ENCODE results near the gene NUBP1. TPM values are rescaled to one million over a fixed set of nuclear protein-coding genes. Genes with fewer than 3 reads are reported as not detected.
A peak's percentile ranks its signal among the peaks of the same experiment; 100 is the strongest.

NUBP1 gene
- total RNA-seq, 1 donor from 2014 or later, result 32.9 TPM

DNA sequence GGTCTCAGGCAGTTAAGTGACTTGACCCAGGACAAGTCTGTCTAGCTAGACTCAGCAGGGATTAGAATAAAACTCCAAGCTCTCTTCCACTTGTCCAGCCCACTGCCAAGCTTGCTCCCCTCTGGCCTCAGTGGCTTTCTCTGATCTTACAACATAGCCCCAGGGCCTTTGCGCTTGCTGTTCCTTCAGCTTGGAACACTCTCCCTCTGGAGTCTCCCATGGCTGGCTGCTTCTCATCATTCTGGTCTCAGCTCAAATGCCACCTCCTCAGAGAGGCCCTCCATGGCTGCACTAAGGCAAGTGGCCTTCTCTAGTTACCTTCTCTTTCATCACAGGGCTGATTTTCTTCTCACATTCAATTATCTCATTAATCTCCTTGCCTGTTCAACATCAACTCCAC lies 73.9 kb downstream of the NUBP1 start:
- no peaks in the 10 kb centered on the region for H3K36me3 Mint-ChIP-seq (ENCODE audit: low read depth)
- no peak overlapping the region for H3K27ac Mint-ChIP-seq (ENCODE audit: unreplicated experiment)
- peaks cover 5% of the 10 kb centered on the region for H3K4me1 Mint-ChIP-seq
- H3K4me3 Mint-ChIP-seq, result peak overlapping the region; percentile 56
- H3K27me3 Mint-ChIP-seq (ENCODE audit: low read depth), result no peaks in the 10 kb centered on the region
- TF ChIP-seq, protein P1, sequence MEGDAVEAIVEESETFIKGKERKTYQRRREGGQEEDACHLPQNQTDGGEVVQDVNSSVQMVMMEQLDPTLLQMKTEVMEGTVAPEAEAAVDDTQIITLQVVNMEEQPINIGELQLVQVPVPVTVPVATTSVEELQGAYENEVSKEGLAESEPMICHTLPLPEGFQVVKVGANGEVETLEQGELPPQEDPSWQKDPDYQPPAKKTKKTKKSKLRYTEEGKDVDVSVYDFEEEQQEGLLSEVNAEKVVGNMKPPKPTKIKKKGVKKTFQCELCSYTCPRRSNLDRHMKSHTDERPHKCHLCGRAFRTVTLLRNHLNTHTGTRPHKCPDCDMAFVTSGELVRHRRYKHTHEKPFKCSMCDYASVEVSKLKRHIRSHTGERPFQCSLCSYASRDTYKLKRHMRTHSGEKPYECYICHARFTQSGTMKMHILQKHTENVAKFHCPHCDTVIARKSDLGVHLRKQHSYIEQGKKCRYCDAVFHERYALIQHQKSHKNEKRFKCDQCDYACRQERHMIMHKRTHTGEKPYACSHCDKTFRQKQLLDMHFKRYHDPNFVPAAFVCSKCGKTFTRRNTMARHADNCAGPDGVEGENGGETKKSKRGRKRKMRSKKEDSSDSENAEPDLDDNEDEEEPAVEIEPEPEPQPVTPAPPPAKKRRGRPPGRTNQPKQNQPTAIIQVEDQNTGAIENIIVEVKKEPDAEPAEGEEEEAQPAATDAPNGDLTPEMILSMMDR (conservative IDR thresholded peaks at IDR 0.05), result no peak
- DNase-seq (ENCODE audit: low read depth, low spot score), result no peak
- no peaks in the 10 kb centered on the region for H3K9me3 Mint-ChIP-seq

DNA sequence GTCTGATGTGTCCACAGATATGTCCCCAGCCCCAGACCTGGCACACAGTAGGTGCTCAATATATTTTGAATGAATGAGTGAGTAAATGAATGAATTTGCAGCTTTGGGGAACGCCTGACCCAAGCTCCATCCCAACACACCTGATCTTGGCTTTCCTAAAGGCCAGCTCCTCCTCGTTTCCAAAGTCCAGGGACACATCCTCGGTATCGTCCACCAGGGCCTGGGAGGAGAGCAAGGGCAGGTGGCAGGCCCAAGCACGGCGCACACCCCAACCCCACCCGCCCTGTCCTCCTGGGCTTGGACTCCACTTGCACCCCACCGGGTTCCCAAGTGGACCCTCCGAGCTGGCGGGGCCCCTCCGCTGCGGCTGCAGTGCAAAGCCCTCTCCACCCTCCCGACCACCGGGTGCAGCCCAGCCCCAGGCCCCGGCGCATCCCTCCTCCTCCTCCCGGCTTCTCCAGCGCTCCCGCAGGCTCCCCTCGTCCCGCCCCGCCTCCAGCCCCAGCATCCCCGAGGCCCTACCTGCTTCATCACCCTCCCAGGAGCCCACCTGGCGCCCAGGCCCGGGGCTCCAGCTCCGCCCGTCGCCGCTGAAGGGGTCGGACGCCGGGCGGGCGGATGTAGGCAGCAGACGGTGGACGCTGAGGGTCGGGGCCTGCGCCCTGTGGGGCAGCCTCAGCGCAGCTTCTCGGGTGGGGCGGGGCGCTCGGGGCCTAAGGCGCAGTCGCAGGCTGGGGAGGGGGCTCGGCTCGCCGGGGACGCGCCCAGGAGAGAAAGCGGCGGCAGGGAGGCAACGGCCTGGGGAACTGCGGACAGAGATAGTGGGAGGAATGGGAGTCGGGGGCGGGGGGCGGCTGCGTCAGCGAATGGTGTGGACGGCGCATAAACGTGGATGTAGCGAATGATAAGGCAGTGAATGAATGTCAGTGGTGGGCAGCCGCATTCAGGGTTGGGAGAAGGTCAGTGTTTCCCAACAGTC lies 74.6 kb downstream of the NUBP1 start, which contains the start of gene TVP23A:
TSS of gene TVP23A (minus strand) at position 832 of the 979 bp plus-strand sequence. CDS start at position 531, 301 bp downstream.
- peak; percentile 30 for DNase-seq (ENCODE audit: low read depth, low spot score)
- H3K9me3 Mint-ChIP-seq, result no peaks in the 10 kb centered on the region
- H3K36me3 Mint-ChIP-seq (ENCODE audit: low read depth), result no peaks in the 10 kb centered on the region
- TF ChIP-seq, protein P1 (conservative IDR thresholded peaks at IDR 0.05), result no peak
- H3K27me3 Mint-ChIP-seq (ENCODE audit: low read depth), result no peaks in the 10 kb centered on the region
- peaks cover 5% of the 10 kb centered on the region for H3K4me1 Mint-ChIP-seq
- H3K27ac Mint-ChIP-seq (ENCODE audit: unreplicated experiment), result no peak within 1 kb of the TSS
- peak within 1 kb of the TSS; percentile 87 for H3K4me3 Mint-ChIP-seq

Other genes starting within 250 kb of the NUBP1 start
- gene EMP2, start 163.2 kb upstream of the NUBP1 start, total RNA-seq, result 23.4 and 28.1 TPM in 2 replicates
- gene TEKT5, start 48.9 kb upstream of the NUBP1 start, total RNA-seq, result 0.25 and 0.68 TPM in 2 replicates
- gene TVP23A, start 75.0 kb downstream of the NUBP1 start, total RNA-seq, result 6.9 and 7.7 TPM in 2 replicates
- not detected in 2 replicates for gene CIITA, start 133.4 kb downstream of the NUBP1 start, total RNA-seq
- gene DEXI, start 198.6 kb downstream of the NUBP1 start, total RNA-seq, result 35.6 and 38.3 TPM in 2 replicates
- gene CLEC16A, start 200.7 kb downstream of the NUBP1 start, total RNA-seq, result 21.3 and 26.0 TPM in 2 replicates

Data from neural crest cell (in vitro differentiated cells).